B cell (primary cell): Measurements from ENCODE around the gene NEBL. TPM values are rescaled to one million over a fixed set of nuclear protein-coding genes. Genes with fewer than 3 reads are reported as not detected.

Source experiments
- ATAC-seq: fragments of 200-7000 bp; cut with Tn5 transposase; one replicate; pipeline ENCODE4 v1.10.0; 2021; ENCODE audit warnings: low read depth, mild to moderate bottlenecking, moderate number of reproducible peaks, moderate library complexity
- CTCF ChIA-PET: fragments of 350-600 bp; sonication (Branson Sonifier 250); formaldehyde crosslinking; loops from one replicate; lab custom pipeline; 2021; ENCODE audit warnings: antibody characterized with exemption, inconsistent platforms; lab: Charles Lee
- POLR2A ChIA-PET: fragments of 350-600 bp; sonication (Branson Sonifier 250); formaldehyde crosslinking; loops from one replicate; lab custom pipeline; 2021; ENCODE audit warnings: antibody characterized with exemption; lab: Charles Lee
- DNase-seq: peaks from one replicate; pipeline ENCODE4 v3.0.0; 2013
- H2AFZ ChIP-seq: 2 replicates; pipeline ENCODE4 v1.6.1; 2012; ENCODE audit warnings: mild to moderate bottlenecking, low read depth, low read length; ENCODE audit not compliant: insufficient read depth, poor library complexity, severe bottlenecking
- H3K27ac ChIP-seq, 2 donors: 1 replicate in 1 of 2; 2 replicates in 1 of 2; pipeline ENCODE4 v1.5.1; 2012 to 2013; ENCODE audit warnings: low read length in 2 of 2, mild to moderate bottlenecking in 2 of 2, moderate library complexity in 1 of 2
- H3K27me3 ChIP-seq, 4 experiments: fragments of 200-600 bp in 1 of 4; sonication (generic) in 1 of 4; replicated peaks in 1 of 4; 1 replicate in 2 of 4; 2 replicates in 2 of 4; pipeline versions ENCODE4 v1.6.1 to v1.7.0; 2013 to 2016; ENCODE audit warnings: low read length in 3 of 4, mild to moderate bottlenecking in 2 of 4, mixed read lengths in 1 of 4, moderate library complexity in 1 of 4; ENCODE audit not compliant: insufficient read depth in 4 of 4, control insufficient read depth in 3 of 4; ENCODE audit errors: control extremely low read depth in 1 of 4
- H3K36me3 ChIP-seq, 2 experiments: replicated peaks in 1 of 2; 1 replicate in 1 of 2; 2 replicates in 1 of 2; pipeline versions ENCODE4 v1.6.1 to v1.7.1; 2013; ENCODE audit warnings: low read length in 1 of 2; ENCODE audit not compliant: insufficient read depth in 2 of 2, control insufficient read depth in 1 of 2; ENCODE audit errors: control extremely low read depth in 1 of 2, extremely low read depth in 1 of 2
- H3K4me1 ChIP-seq, 2 donors: fragments of 200-600 bp in 1 of 2; sonication (generic) in 1 of 2; 1 replicate in 1 of 2; 2 replicates in 1 of 2; pipeline versions ENCODE4 v1.5.1 to v1.6.1; 2013 to 2017; ENCODE audit warnings: low read length in 2 of 2; ENCODE audit not compliant: control insufficient read depth in 2 of 2, insufficient read depth in 2 of 2
- H3K4me2 ChIP-seq: replicated peaks from 2 replicates; pipeline ENCODE3; 2012; ENCODE audit warnings: mild to moderate bottlenecking, low read depth, low read length; ENCODE audit not compliant: poor library complexity, severe bottlenecking
- H3K4me3 ChIP-seq, 5 experiments: fragments of 200-600 bp in 1 of 5; sonication (generic) in 1 of 5; 1 replicate in 3 of 5; 2 replicates in 2 of 5; pipeline versions ENCODE4 v1.5.1 to v1.7.0; 2011 to 2016; ENCODE audit warnings: low read length in 4 of 5, mild to moderate bottlenecking in 4 of 5, low read depth in 2 of 5, control low read depth in 1 of 5, moderate library complexity in 1 of 5; ENCODE audit not compliant: insufficient read depth in 1 of 5; ENCODE audit errors: control extremely low read depth in 1 of 5, extremely low read depth in 1 of 5
- H3K79me2 ChIP-seq: fragments of 200-600 bp; sonication (generic); one replicate; pipeline ENCODE4 v1.6.0; 2016; ENCODE audit warnings: low read length; ENCODE audit not compliant: control insufficient read depth, insufficient read depth
- H3K9ac ChIP-seq: fragments of 200-600 bp; sonication (generic); 2 replicates; pipeline ENCODE4 v1.6.1; 2017; ENCODE audit warnings: mild to moderate bottlenecking, low read length, moderate library complexity
- H3K9me3 ChIP-seq, 3 donors: one replicate each; pipeline versions ENCODE4 v1.6.1 to v1.7.1; 2013; ENCODE audit warnings: low read length in 2 of 3; ENCODE audit not compliant: control insufficient read depth in 2 of 3, insufficient read depth in 1 of 3; ENCODE audit errors: control extremely low read depth in 1 of 3
- H4K20me1 ChIP-seq: 2 replicates; pipeline ENCODE4 v1.6.0; 2012; ENCODE audit warnings: mild to moderate bottlenecking, low read length; ENCODE audit not compliant: insufficient read depth, control insufficient read depth, poor library complexity, severe bottlenecking
- H3K27ac Mint-ChIP-seq: one replicate; pipeline ENCODE4 v1.8.0; 2021; ENCODE audit warnings: mixed read lengths
- H3K27me3 Mint-ChIP-seq: one replicate; pipeline ENCODE4 v1.8.0; 2021; ENCODE audit warnings: mixed read lengths
- H3K4me1 Mint-ChIP-seq: one replicate; pipeline ENCODE4 v1.8.0; 2021; ENCODE audit warnings: mixed read lengths
- H3K4me3 Mint-ChIP-seq: one replicate; pipeline ENCODE4 v1.8.0; 2021; ENCODE audit warnings: mixed read lengths
- H3K9me3 Mint-ChIP-seq: one replicate; pipeline ENCODE4 v1.8.0; 2022; ENCODE audit warnings: mixed read lengths; ENCODE audit not compliant: insufficient read depth
- EZH2 ChIP-seq: IDR thresholded peaks from 2 replicates; pipeline ENCODE4 v1.6.1; 2012; ENCODE audit warnings: borderline replicate concordance, low read depth, mild to moderate bottlenecking, moderate library complexity, low read length; ENCODE audit not compliant: insufficient read depth, poor library complexity, severe bottlenecking
- WGBS: methylation state at CpG from one replicate; pipeline ENCODE4 v1.1.5; 2013; ENCODE audit warnings: missing lambda C conversion rate; ENCODE audit not compliant: insufficient coverage; 5-methylcytosine and 5-hydroxymethylcytosine counted together
- intact Hi-C: fragments of 100-400 bp; cut with micrococcal nuclease; formaldehyde crosslinking; loops from one replicate; pipeline ENCODE4 v1.10.0; 2022
- polyA plus RNA-seq: library from polyadenylated mRNA; depleted of rRNA; stranded (reverse); fragments of >200 nt; gene quantifications from 2 replicates; pipeline ENCODE4 v1.2.3, GENCODE V29; 2012
- total RNA-seq, 2 donors: library from RNA; stranded (reverse); fragments of 120-200 nt in 1 of 2; gene quantifications; 1 replicate in 1 of 2; 2 replicates in 1 of 2; pipeline versions ENCODE4 v1.2.3 to v1.2.4, GENCODE V29; 2013 to 2022
- TF ChIP-seq, protein P1 (sequence below): fragments of 200-600 bp; IDR thresholded peaks from one replicate; pipeline ENCODE4 v1.8.0; 2022; ENCODE audit warnings: antibody characterized with exemption, mild to moderate bottlenecking

Gene NEBL
- total and polyA plus RNA-seq, 2 donors (not counting 1 experiment from before 2014, with no cell fraction given): not detected

- Histone ChIP-seq H2AFZ (no peak overlapping the region), H4K20me1 (no peaks in the 10 kb centered on the region), H3K9ac (no peak overlapping the region), H3K27me3 (no peaks in the 10 kb centered on the region), H3K36me3 (no peaks in the 10 kb centered on the region), H3K9me3 (no peaks in the 10 kb centered on the region), H3K27ac (no peak overlapping the region), H3K4me2 (no peak overlapping the region), H3K79me2 (no peaks in the 10 kb centered on the region), H3K4me1 (no peaks in the 10 kb centered on the region), H3K4me3 (no peak overlapping the region)
- Mint-ChIP-seq H3K27ac (no peak overlapping the region), H3K27me3 (no peaks in the 10 kb centered on the region), H3K4me1 (no peaks in the 10 kb centered on the region), H3K4me3 (no peak overlapping the region), H3K9me3 (peaks cover 2% of the 10 kb centered on the region)
- DNase-seq (no peak), ATAC-seq (no peak)
- POLR2A ChIA-PET: no interaction called here
- CTCF ChIA-PET: no interaction called here
- no peak for TF ChIP-seq EZH2
- TF ChIP-seq, protein P1, sequence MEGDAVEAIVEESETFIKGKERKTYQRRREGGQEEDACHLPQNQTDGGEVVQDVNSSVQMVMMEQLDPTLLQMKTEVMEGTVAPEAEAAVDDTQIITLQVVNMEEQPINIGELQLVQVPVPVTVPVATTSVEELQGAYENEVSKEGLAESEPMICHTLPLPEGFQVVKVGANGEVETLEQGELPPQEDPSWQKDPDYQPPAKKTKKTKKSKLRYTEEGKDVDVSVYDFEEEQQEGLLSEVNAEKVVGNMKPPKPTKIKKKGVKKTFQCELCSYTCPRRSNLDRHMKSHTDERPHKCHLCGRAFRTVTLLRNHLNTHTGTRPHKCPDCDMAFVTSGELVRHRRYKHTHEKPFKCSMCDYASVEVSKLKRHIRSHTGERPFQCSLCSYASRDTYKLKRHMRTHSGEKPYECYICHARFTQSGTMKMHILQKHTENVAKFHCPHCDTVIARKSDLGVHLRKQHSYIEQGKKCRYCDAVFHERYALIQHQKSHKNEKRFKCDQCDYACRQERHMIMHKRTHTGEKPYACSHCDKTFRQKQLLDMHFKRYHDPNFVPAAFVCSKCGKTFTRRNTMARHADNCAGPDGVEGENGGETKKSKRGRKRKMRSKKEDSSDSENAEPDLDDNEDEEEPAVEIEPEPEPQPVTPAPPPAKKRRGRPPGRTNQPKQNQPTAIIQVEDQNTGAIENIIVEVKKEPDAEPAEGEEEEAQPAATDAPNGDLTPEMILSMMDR: no peak
- intact Hi-C loops: no loop called here
- WGBS: 95% methylated on average over 7 of the region's 7 CpGs
These were observed 60.7 kb downstream of the NEBL start for GRCh38 chr10:20836401-20836800.

DNA sequence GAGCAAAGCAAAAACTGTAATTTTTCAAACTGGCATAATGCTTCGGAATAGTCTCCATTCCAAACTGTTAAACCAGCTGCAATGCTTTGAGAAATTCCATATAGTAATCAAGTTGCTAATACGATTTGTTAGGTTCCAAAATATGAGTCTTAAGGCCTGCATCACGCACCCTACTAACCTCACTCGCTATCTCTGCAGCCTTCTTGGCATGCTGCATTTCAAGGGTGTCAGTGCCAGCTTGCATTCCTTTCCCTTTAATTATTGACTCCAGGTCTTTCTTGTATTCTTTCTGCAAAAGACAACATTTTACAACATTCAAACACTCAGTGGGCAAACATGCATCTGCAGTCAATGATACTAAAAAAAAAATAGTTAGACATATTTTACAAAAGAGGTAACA, 61.8 kb downstream of the NEBL start:
- H3K4me1 Mint-ChIP-seq: no peaks in the 10 kb centered on the region
- Histone ChIP-seq H3K27me3 (no peaks in the 10 kb centered on the region), H3K9ac (no peak overlapping the region), H3K9me3 (no peaks in the 10 kb centered on the region), H3K4me3 (no peak overlapping the region), H4K20me1 (no peaks in the 10 kb centered on the region), H3K4me2 (no peak overlapping the region), H3K79me2 (no peaks in the 10 kb centered on the region), H3K36me3 (no peaks in the 10 kb centered on the region), H3K4me1 (no peaks in the 10 kb centered on the region), H3K27ac (no peak overlapping the region), H2AFZ (no peak overlapping the region)
- ATAC-seq: no peak
- WGBS: 96% methylated on average over 3 of the region's 4 CpGs
- TF ChIP-seq, protein P1: no peak
- no peak for TF ChIP-seq EZH2
- H3K27ac Mint-ChIP-seq: no peak overlapping the region
- ChIA-PET POLR2A (no interaction called here), CTCF (no interaction called here)
- H3K27me3 Mint-ChIP-seq: no peaks in the 10 kb centered on the region
- H3K4me3 Mint-ChIP-seq: no peak overlapping the region
- H3K9me3 Mint-ChIP-seq: peaks cover 2% of the 10 kb centered on the region
- intact Hi-C loops: no loop called here
- DNase-seq: no peak
